ENCODE data around the gene STX8.

- no peak for TF ChIP-seq YY1 (tag by site-specific recombination; IDR thresholded peaks at IDR 0.05)
- TF ChIP-seq CTCF (tag by site-specific recombination; IDR thresholded peaks at IDR 0.05) = no peak
- TF ChIP-seq TRIM28 (IDR thresholded peaks at IDR 0.05; ENCODE audit: borderline replicate concordance, low read length) = no peak
- no peak for TF ChIP-seq REST (tag by site-specific recombination; IDR thresholded peaks at IDR 0.05)
- no peak for TF ChIP-seq ZSCAN18 (tag by site-specific recombination; IDR thresholded peaks at IDR 0.05)
- no peak for TF ChIP-seq ZNF174 (tag by site-specific recombination; IDR thresholded peaks at IDR 0.05)
- TF ChIP-seq ZNF791 (tag by site-specific recombination; IDR thresholded peaks at IDR 0.05) = no peak
- TF ChIP-seq ZNF169 (tag by site-specific recombination; IDR thresholded peaks at IDR 0.05) = no peak
- TF ChIP-seq ZNF362 (tag by site-specific recombination; IDR thresholded peaks at IDR 0.05) = no peak
- TF ChIP-seq ZBTB8A (tag by site-specific recombination; IDR thresholded peaks at IDR 0.05) = no peak
- TF ChIP-seq ZNF830 (tag by site-specific recombination; IDR thresholded peaks at IDR 0.05; ENCODE audit: low read depth) = no peak
- TF ChIP-seq KLF1 (tag by site-specific recombination; IDR thresholded peaks at IDR 0.05) = no peak
- no peak for TF ChIP-seq ZNF280C (tag by site-specific recombination; IDR thresholded peaks at IDR 0.05)
Measured at GRCh38 chr17:9315360-9315759, 260.3 kb downstream of the STX8 start.

Measured in HEK293 (cell line).